GM20000 (cell line): ENCODE measurements around the gene PBRM1.

Source experiments
- DNase-seq: peaks from one replicate; pipeline ENCODE4 v3.0.0; 2012; ENCODE audit warnings: low spot score
- TF ChIP-seq, protein P1 (sequence below): IDR thresholded peaks from 2 replicates; pipeline ENCODE4 v1.5.1; 2012; ENCODE audit warnings: mild to moderate bottlenecking, control low read depth; ENCODE audit errors: extremely low read depth, missing control alignments

Gene PBRM1

DNA sequence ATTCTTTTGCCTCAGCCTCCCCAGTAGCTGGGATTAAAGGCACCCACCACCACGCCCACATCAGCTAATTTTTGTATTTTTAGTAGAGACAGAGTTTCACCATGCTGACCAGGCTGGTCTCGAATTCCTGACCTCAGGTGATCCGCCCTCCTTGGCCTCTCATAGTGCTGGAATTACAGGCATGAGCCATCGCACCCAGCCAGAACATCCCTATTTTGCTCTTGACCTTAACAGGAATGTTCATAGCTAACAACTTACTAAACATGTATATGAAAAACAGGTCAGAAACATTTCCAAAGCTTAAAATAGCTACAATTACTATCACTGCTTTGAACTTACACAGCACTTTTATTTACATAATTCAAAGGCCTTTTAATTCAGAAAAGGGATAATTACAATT, 115.6 kb downstream of the PBRM1 start:
- DNase-seq = no peak
- TF ChIP-seq, protein P1, sequence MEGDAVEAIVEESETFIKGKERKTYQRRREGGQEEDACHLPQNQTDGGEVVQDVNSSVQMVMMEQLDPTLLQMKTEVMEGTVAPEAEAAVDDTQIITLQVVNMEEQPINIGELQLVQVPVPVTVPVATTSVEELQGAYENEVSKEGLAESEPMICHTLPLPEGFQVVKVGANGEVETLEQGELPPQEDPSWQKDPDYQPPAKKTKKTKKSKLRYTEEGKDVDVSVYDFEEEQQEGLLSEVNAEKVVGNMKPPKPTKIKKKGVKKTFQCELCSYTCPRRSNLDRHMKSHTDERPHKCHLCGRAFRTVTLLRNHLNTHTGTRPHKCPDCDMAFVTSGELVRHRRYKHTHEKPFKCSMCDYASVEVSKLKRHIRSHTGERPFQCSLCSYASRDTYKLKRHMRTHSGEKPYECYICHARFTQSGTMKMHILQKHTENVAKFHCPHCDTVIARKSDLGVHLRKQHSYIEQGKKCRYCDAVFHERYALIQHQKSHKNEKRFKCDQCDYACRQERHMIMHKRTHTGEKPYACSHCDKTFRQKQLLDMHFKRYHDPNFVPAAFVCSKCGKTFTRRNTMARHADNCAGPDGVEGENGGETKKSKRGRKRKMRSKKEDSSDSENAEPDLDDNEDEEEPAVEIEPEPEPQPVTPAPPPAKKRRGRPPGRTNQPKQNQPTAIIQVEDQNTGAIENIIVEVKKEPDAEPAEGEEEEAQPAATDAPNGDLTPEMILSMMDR = no peak

DNA sequence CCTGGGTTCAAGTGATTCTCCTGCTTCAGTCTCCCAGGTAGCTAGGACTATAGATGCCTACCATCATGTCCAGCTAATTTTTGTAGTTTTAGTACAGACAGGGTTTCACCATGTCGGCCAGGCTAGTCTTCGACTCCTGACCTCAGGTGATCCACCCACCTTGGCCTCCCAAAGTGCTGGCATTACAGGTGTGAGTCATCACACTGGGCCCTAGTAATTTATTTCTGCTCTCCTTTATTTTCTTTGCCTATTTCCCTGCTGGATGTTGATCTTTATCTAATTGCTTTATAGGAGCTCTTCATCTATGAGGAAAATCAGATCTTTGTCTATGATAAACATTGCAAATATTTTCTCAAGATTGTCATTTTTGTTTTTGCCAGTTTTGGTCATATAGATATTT, 117.6 kb downstream of the PBRM1 start:
- DNase-seq = no peak
- TF ChIP-seq, protein P1 = no peak

DNA sequence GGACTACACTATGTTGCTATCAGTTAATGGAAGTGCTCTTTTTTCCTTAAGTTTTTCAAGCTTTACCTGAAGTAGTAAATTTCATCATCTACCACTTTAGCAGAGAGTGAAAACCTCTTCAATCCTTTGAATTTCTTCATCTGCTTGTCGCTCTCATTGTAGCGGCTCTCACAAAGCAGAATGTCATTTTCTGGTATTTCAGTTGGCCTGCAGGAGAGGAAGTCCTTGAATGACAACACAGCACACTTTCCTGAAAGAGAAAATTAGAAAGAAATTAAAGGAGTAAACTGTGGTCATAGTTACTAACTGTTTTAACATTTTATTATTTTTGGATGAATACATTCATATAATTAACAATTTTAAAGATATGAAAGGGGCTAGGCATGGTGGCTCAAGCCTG, 121.7 kb downstream of the PBRM1 start:
- no peak for DNase-seq
- TF ChIP-seq, protein P1 = no peak

DNA sequence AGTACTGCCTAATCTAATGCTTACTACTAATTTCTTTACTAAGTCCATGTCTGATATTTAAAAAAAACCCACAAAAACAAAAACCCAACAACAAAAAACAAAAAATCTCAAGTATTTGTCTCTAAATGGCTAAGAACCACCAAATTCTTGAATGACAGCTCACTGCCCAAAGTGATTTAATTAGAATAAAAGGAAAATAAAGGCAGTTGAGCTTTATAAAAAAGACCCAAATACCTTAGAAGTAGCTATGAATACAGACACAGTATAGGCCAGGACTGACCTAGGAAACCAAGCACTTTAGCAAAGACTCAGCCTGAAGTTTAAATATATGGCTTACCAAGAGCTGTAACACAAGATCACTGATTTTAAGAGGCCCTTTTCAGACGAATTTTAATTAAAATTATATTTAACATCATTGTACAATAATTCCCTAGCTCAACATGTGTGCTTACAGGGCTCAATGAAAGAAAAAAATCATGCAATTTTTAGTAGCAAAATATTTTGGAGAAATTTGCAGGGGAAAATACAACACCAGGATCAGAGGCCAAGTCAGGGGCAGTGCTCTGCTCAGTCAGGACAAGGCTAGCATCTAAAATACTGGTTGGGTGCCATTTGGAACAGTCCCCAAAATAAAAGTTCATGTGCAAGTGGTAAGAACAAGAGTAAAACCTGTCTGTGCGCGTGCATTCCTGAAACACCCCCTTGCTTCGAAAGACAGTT, 124.5 kb downstream of the PBRM1 start:
- TF ChIP-seq, protein P1 = no peak
- DNase-seq = no peak

DNA sequence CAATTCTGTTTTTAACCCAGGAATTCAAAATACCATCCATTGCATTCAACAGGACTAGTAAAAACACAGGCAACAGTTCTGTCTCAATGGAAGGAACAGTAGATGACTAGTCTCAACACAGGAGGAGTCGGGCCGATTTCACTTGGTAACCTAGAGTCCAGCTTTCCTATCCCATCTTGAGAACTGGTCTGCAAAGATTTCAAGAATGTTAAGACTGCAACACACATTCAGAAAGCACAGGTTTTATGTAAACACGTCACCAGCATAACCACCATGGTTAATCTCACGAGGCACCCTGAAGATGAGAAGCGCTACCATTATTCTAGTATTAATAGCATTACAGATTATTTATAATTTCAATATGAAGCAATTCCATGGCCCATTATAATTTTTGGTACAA, 127.3 kb downstream of the PBRM1 start:
- TF ChIP-seq, protein P1 = no peak

DNA sequence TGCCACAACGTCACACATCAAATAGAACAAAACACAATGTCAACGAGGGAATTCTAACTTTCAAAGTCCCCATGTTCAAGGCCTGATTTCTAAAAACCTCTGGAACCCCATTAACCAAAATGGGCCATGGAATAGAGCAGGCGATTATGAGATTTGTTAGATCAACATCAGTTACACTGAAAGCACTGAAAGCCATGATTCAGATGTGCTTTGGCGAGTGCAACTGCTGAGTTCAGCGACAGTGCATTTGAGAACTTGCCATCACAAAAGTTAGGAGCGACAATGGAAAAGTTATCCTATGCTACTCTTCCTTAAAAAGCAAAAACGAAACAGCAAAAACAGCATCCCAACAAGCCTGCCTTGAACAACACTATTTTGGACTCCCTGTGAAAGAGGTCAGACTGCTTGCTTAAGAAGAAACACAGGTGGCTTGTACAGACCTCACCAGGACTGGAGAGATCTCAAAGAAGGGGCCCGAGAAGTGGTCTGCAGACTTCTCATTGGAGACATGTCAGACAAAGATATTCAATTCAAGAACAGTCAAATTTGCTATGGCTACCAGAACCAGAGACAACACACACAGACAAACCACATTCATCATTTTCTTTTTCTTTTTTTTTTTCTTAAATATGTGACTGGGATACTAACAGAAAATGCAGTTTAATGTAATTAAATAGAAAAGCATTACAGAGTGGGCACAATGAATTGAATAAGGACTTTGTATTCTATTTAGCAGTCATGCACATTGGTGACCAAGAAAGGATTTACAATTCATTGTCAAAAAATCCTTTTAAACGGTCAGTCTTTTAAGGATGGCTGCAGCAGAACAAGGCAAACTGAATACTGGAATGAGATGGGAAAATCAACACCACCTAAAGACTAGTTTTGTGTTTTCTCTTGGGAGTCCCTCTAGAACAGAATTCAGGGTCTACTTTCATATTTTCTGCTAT, 128.4 kb downstream of the PBRM1 start:
- TF ChIP-seq, protein P1 = no peak
- DNase-seq = no peak

More for the DNA sequence above, 127.3 kb downstream of the PBRM1 start:
- DNase-seq = no peak

DNA sequence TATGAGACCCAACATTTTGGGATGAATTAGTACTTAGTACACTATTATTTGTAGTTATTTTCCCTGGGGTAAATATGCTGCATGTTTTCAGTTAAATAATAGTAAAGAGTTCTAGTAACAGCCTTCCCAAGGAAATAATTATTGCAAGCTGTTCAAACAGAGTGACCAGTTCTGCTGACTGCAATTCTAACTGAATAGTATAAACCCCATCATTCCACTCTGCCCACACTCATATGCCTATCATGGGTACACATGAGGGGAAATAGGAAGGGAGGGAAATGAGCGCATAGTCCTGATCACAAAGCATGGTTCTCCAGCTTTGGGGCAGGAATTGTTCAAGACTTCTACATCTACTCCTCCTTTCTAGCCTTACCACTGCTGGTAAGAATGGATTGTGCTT, 130.7 kb downstream of the PBRM1 start:
- no peak for DNase-seq
- TF ChIP-seq, protein P1 = no peak
